WTC11 (cell line): ENCODE data around the gene YIPF5. TPM values are rescaled to one million over a fixed set of nuclear protein-coding genes. Genes with fewer than 3 reads are reported as not detected.

Source experiments
- ATAC-seq: fragments of 200-7000 bp; cut with Tn5 transposase; 2 replicates; pipeline ENCODE4 v1.10.0; 2021; ENCODE audit warnings: mild to moderate bottlenecking, moderate library complexity
- CTCF ChIA-PET: fragments of 300-600 bp; sonication (Branson Sonifier 250); formaldehyde crosslinking; loops from one replicate; lab custom pipeline; 2021; ENCODE audit warnings: antibody characterized with exemption; lab: Charles Lee
- POLR2A ChIA-PET: fragments of 350-600 bp; sonication (Branson Sonifier 250); formaldehyde crosslinking; loops from one replicate; lab custom pipeline; 2021; ENCODE audit warnings: antibody characterized with exemption; lab: Charles Lee
- DNase-seq: peaks from one replicate; pipeline ENCODE4 v3.0.0; 2021; ENCODE audit warnings: low spot score
- H3K27ac Mint-ChIP-seq: 2 replicates; pipeline ENCODE4 v1.8.0; 2021; ENCODE audit warnings: mixed read lengths
- H3K27me3 Mint-ChIP-seq: 2 replicates; pipeline ENCODE4 v1.8.0; 2021; ENCODE audit warnings: low read depth, mild to moderate bottlenecking, moderate library complexity, mixed read lengths
- H3K36me3 Mint-ChIP-seq: 2 replicates; pipeline ENCODE4 v1.8.0; 2021; ENCODE audit warnings: mixed read lengths
- H3K4me1 Mint-ChIP-seq: 2 replicates; pipeline ENCODE4 v1.8.0; 2022; ENCODE audit warnings: mixed read lengths
- H3K4me3 Mint-ChIP-seq: 2 replicates; pipeline ENCODE4 v1.8.0; 2021; ENCODE audit warnings: mild to moderate bottlenecking, moderate library complexity, mixed read lengths
- H3K9me3 Mint-ChIP-seq: 2 replicates; pipeline ENCODE4 v1.8.0; 2021; ENCODE audit warnings: mixed read lengths
- ESRRA ChIP-seq: sonication (generic); formaldehyde crosslinking; IDR thresholded peaks from 2 replicates; pipeline ENCODE4 v1.8.1; 2022; ENCODE audit warnings: mild to moderate bottlenecking, missing genetic modification reagents, borderline replicate concordance
- FOXP1 ChIP-seq: sonication (generic); formaldehyde crosslinking; IDR thresholded peaks from 2 replicates; pipeline ENCODE4 v1.8.0; 2022; ENCODE audit warnings: missing genetic modification reagents, mild to moderate bottlenecking, moderate library complexity, borderline replicate concordance
- IRF2 ChIP-seq: sonication (generic); formaldehyde crosslinking; IDR thresholded peaks from 2 replicates; pipeline ENCODE4 v1.8.0; 2022; ENCODE audit warnings: low read depth, missing genetic modification reagents, borderline replicate concordance
- NFYB ChIP-seq: sonication (generic); formaldehyde crosslinking; conservative IDR thresholded peaks from 2 replicates; pipeline ENCODE4 v1.8.0; 2022; ENCODE audit warnings: low read depth, missing genetic modification reagents
- RELA ChIP-seq: sonication (generic); formaldehyde crosslinking; IDR thresholded peaks from 2 replicates; pipeline ENCODE4 v1.8.1; 2022; ENCODE audit warnings: missing genetic modification reagents, mild to moderate bottlenecking, borderline replicate concordance
- RORB ChIP-seq: fragments of 250-450 bp; sonication (Bioruptor Pico); IDR thresholded peaks from 2 replicates; pipeline ENCODE4 v1.9.0; 2021; ENCODE audit warnings: mild to moderate bottlenecking
- TP53 ChIP-seq: sonication (generic); formaldehyde crosslinking; IDR thresholded peaks from 2 replicates; pipeline ENCODE4 v1.8.1; 2023; ENCODE audit warnings: mild to moderate bottlenecking, missing genetic modification reagents
- ZNF121 ChIP-seq: sonication (generic); formaldehyde crosslinking; IDR thresholded peaks from 2 replicates; pipeline ENCODE4 v1.8.0; 2023; ENCODE audit warnings: missing genetic modification reagents
- ZNF138 ChIP-seq: sonication (generic); formaldehyde crosslinking; conservative IDR thresholded peaks from 2 replicates; pipeline ENCODE4 v1.8.1; 2022; ENCODE audit warnings: mild to moderate bottlenecking, moderate library complexity, missing genetic modification reagents
- ZNF232 ChIP-seq: sonication (generic); formaldehyde crosslinking; IDR thresholded peaks from 2 replicates; pipeline ENCODE4 v1.8.0; 2022; ENCODE audit warnings: mild to moderate bottlenecking, missing genetic modification reagents
- total RNA-seq: library from RNA; stranded (reverse); gene quantifications from 3 replicates; pipeline ENCODE4 v1.2.3, GENCODE V29; 2021
- TF ChIP-seq, protein P1 (sequence below): sonication (generic); formaldehyde crosslinking; IDR thresholded peaks from 2 replicates; pipeline ENCODE4 v1.8.0; 2022; ENCODE audit warnings: mild to moderate bottlenecking, missing genetic modification reagents
- TF ChIP-seq, protein P2 (sequence below): sonication (generic); formaldehyde crosslinking; IDR thresholded peaks from 2 replicates; pipeline ENCODE4 v1.8.0; 2023; ENCODE audit warnings: missing genetic modification reagents, mild to moderate bottlenecking, borderline replicate concordance
- TF ChIP-seq, protein P3 (sequence below): fragments of 250-450 bp; sonication (Bioruptor Pico); conservative IDR thresholded peaks from 2 replicates; pipeline ENCODE4 v1.9.0; 2021; ENCODE audit warnings: mild to moderate bottlenecking
- TF ChIP-seq, protein P4 (sequence below): sonication (generic); formaldehyde crosslinking; IDR thresholded peaks from 2 replicates; pipeline ENCODE4 v1.8.1; 2022; ENCODE audit warnings: low read depth, mild to moderate bottlenecking, moderate library complexity, missing genetic modification reagents, borderline replicate concordance
- TF ChIP-seq, protein P5 (sequence below): sonication (generic); formaldehyde crosslinking; IDR thresholded peaks from 2 replicates; pipeline ENCODE4 v1.8.1; 2023; ENCODE audit warnings: mild to moderate bottlenecking, moderate library complexity, missing genetic modification reagents
- TF ChIP-seq, protein P6 (sequence below): sonication (generic); formaldehyde crosslinking; IDR thresholded peaks from 2 replicates; pipeline ENCODE4 v1.8.1; 2023; ENCODE audit warnings: mild to moderate bottlenecking, missing genetic modification reagents
- TF ChIP-seq, protein P7 (sequence below): fragments of 250-450 bp; sonication (Bioruptor Pico); IDR thresholded peaks from 2 replicates; pipeline ENCODE4 v1.9.0; 2021; ENCODE audit warnings: mild to moderate bottlenecking, borderline replicate concordance

The YIPF5 gene
- total RNA-seq, 1 experiment from 2014 or later = 39.2 TPM

DNA sequence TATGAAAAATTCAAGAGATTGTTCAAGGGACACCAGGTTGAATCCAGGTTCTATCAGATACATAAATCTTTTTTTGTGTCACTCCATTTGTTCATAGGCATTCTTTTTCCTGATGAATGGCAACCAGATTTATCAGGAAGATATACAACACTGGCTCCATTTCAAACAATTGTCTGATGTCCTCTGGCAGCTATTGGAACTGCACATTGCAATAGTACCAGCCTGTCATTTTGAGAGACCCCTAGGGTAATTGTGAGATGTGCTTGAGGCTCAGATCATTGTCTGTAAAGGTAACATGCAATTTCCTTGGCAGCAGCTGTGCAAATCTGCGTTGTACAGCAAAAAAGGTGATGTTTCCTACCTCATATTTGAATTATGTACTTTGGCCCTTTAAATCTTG lies 26.2 kb upstream of the YIPF5 start (continued):
- TF ChIP-seq TP53 (CRISPR knock-in tag) (no peak), ESRRA (CRISPR knock-in tag) (no peak)
- TF ChIP-seq, protein P1, sequence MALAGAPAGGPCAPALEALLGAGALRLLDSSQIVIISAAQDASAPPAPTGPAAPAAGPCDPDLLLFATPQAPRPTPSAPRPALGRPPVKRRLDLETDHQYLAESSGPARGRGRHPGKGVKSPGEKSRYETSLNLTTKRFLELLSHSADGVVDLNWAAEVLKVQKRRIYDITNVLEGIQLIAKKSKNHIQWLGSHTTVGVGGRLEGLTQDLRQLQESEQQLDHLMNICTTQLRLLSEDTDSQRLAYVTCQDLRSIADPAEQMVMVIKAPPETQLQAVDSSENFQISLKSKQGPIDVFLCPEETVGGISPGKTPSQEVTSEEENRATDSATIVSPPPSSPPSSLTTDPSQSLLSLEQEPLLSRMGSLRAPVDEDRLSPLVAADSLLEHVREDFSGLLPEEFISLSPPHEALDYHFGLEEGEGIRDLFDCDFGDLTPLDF (CRISPR knock-in tag) = no peak
- TF ChIP-seq, all 79 proteins: peak for 0

DNA sequence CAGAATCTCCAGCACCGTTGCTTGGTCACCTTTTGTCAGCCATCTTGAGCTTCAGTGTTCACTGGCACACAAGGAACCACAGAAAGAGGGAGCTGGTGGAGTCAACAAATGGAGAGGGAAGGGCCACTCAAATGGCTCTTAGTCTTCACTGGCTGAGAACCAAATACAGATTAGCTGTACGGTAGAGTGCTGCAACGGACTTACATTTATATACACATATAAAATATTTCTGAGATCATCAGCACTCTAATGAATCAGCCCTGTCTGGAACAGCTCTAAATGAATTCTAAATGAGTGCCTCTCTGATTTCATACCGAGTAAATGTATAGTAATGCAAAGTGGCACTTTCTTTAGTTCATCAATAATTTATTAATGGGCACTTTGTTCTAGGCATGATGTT lies 25.0 kb upstream of the YIPF5 start:
- H3K36me3 Mint-ChIP-seq = no peaks in the 10 kb centered on the region
- DNase-seq (no peak), ATAC-seq (no peak)
- ChIA-PET POLR2A (no interaction called here), CTCF (interaction anchor here (1.8 kb wide), 1 partner anchor 8 kb away, joined by 4 read pairs; no protein-coding TSS in a partner anchor)
- H3K9me3 Mint-ChIP-seq = no peaks in the 10 kb centered on the region
- H3K27ac Mint-ChIP-seq = no peak overlapping the region
- no peaks in the 10 kb centered on the region for H3K27me3 Mint-ChIP-seq
- H3K4me3 Mint-ChIP-seq = no peak overlapping the region
- H3K4me1 Mint-ChIP-seq = no peaks in the 10 kb centered on the region
- TF ChIP-seq, protein P2, sequence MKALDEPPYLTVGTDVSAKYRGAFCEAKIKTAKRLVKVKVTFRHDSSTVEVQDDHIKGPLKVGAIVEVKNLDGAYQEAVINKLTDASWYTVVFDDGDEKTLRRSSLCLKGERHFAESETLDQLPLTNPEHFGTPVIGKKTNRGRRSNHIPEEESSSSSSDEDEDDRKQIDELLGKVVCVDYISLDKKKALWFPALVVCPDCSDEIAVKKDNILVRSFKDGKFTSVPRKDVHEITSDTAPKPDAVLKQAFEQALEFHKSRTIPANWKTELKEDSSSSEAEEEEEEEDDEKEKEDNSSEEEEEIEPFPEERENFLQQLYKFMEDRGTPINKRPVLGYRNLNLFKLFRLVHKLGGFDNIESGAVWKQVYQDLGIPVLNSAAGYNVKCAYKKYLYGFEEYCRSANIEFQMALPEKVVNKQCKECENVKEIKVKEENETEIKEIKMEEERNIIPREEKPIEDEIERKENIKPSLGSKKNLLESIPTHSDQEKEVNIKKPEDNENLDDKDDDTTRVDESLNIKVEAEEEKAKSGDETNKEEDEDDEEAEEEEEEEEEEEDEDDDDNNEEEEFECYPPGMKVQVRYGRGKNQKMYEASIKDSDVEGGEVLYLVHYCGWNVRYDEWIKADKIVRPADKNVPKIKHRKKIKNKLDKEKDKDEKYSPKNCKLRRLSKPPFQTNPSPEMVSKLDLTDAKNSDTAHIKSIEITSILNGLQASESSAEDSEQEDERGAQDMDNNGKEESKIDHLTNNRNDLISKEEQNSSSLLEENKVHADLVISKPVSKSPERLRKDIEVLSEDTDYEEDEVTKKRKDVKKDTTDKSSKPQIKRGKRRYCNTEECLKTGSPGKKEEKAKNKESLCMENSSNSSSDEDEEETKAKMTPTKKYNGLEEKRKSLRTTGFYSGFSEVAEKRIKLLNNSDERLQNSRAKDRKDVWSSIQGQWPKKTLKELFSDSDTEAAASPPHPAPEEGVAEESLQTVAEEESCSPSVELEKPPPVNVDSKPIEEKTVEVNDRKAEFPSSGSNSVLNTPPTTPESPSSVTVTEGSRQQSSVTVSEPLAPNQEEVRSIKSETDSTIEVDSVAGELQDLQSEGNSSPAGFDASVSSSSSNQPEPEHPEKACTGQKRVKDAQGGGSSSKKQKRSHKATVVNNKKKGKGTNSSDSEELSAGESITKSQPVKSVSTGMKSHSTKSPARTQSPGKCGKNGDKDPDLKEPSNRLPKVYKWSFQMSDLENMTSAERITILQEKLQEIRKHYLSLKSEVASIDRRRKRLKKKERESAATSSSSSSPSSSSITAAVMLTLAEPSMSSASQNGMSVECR (CRISPR knock-in tag) = no peak
- no peak for TF ChIP-seq ZNF232 (CRISPR knock-in tag)
- TF ChIP-seq FOXP1 (CRISPR knock-in tag) = no peak
- no peak for TF ChIP-seq ZNF121 (CRISPR knock-in tag)
- TF ChIP-seq, protein P3, sequence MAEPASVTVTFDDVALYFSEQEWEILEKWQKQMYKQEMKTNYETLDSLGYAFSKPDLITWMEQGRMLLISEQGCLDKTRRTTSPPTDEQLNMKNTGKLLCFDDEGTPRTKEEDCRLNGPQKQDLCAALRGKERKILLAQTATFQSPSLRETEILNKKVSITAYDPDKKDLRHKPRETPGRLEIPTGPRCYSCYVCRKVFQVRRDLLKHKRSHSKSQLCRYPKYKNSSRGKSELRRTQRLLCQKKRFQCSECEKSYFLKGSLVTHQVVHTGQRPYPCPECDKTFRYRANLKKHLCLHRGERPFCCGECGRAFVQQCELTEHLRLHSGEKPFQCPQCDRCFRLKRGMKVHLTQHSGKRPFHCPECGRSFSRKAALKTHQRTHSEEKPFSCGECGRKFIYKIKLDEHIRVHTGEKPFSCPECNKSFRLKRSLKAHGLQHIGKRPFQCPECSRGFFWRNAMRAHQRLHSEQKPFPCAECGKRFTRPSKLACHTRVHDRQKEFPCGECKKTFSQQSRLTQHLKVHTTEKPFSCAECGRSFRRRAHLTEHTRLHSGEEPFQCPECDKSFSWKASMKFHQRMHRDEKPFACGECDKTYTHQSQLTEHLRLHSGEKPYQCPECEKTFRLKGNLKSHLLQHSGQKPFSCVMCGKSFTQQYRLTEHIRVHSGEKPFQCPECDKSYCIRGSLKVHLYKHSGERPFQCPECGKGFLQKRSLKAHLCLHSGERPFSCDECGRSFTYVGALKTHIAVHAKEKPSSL (CRISPR knock-in tag) = no peak
- TF ChIP-seq, protein P4, sequence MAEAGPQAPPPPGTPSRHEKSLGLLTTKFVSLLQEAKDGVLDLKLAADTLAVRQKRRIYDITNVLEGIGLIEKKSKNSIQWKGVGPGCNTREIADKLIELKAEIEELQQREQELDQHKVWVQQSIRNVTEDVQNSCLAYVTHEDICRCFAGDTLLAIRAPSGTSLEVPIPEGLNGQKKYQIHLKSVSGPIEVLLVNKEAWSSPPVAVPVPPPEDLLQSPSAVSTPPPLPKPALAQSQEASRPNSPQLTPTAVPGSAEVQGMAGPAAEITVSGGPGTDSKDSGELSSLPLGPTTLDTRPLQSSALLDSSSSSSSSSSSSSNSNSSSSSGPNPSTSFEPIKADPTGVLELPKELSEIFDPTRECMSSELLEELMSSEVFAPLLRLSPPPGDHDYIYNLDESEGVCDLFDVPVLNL (CRISPR knock-in tag) = no peak
- TF ChIP-seq RELA (CRISPR knock-in tag) = no peak
- no peak for TF ChIP-seq RORB (CRISPR knock-in tag)
- TF ChIP-seq, protein P1 (CRISPR knock-in tag) = no peak
- no peak for TF ChIP-seq NFYB (CRISPR knock-in tag)
- no peak for TF ChIP-seq IRF2
- TF ChIP-seq, protein P5, sequence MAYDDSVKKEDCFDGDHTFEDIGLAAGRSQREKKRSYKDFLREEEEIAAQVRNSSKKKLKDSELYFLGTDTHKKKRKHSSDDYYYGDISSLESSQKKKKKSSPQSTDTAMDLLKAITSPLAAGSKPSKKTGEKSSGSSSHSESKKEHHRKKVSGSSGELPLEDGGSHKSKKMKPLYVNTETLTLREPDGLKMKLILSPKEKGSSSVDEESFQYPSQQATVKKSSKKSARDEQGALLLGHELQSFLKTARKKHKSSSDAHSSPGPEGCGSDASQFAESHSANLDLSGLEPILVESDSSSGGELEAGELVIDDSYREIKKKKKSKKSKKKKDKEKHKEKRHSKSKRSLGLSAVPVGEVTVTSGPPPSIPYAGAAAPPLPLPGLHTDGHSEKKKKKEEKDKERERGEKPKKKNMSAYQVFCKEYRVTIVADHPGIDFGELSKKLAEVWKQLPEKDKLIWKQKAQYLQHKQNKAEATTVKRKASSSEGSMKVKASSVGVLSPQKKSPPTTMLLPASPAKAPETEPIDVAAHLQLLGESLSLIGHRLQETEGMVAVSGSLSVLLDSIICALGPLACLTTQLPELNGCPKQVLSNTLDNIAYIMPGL = no peak
- TF ChIP-seq, protein P6, sequence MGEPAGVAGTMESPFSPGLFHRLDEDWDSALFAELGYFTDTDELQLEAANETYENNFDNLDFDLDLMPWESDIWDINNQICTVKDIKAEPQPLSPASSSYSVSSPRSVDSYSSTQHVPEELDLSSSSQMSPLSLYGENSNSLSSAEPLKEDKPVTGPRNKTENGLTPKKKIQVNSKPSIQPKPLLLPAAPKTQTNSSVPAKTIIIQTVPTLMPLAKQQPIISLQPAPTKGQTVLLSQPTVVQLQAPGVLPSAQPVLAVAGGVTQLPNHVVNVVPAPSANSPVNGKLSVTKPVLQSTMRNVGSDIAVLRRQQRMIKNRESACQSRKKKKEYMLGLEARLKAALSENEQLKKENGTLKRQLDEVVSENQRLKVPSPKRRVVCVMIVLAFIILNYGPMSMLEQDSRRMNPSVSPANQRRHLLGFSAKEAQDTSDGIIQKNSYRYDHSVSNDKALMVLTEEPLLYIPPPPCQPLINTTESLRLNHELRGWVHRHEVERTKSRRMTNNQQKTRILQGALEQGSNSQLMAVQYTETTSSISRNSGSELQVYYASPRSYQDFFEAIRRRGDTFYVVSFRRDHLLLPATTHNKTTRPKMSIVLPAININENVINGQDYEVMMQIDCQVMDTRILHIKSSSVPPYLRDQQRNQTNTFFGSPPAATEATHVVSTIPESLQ (CRISPR knock-in tag) = no peak
- TF ChIP-seq, protein P7, sequence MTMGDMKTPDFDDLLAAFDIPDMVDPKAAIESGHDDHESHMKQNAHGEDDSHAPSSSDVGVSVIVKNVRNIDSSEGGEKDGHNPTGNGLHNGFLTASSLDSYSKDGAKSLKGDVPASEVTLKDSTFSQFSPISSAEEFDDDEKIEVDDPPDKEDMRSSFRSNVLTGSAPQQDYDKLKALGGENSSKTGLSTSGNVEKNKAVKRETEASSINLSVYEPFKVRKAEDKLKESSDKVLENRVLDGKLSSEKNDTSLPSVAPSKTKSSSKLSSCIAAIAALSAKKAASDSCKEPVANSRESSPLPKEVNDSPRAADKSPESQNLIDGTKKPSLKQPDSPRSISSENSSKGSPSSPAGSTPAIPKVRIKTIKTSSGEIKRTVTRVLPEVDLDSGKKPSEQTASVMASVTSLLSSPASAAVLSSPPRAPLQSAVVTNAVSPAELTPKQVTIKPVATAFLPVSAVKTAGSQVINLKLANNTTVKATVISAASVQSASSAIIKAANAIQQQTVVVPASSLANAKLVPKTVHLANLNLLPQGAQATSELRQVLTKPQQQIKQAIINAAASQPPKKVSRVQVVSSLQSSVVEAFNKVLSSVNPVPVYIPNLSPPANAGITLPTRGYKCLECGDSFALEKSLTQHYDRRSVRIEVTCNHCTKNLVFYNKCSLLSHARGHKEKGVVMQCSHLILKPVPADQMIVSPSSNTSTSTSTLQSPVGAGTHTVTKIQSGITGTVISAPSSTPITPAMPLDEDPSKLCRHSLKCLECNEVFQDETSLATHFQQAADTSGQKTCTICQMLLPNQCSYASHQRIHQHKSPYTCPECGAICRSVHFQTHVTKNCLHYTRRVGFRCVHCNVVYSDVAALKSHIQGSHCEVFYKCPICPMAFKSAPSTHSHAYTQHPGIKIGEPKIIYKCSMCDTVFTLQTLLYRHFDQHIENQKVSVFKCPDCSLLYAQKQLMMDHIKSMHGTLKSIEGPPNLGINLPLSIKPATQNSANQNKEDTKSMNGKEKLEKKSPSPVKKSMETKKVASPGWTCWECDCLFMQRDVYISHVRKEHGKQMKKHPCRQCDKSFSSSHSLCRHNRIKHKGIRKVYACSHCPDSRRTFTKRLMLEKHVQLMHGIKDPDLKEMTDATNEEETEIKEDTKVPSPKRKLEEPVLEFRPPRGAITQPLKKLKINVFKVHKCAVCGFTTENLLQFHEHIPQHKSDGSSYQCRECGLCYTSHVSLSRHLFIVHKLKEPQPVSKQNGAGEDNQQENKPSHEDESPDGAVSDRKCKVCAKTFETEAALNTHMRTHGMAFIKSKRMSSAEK (CRISPR knock-in tag) = no peak
- TF ChIP-seq ZNF138 = no peak
